ENCODE data around the gene FAM131A.

GRCh38 chr3:184377882-184378445 is 40.6 kb downstream of the FAM131A start, which contains the start of gene THPO:
- TF ChIP-seq POLR2A (IDR thresholded peaks at IDR 0.05) (no peak), CTCF (IDR thresholded peaks at IDR 0.05) (no peak), POLR2AphosphoS5 (IDR thresholded peaks at IDR 0.05) (no peak), EP300 (IDR thresholded peaks at IDR 0.05) (no peak)
